ENCODE measurements around the gene GSTM2.
"Not testable (repeated sequence)": the region's sequence is repeated elsewhere in the genome, so short reads cannot be mapped to it uniquely, and the experiment has no call there.

Gene GSTM2

DNA sequence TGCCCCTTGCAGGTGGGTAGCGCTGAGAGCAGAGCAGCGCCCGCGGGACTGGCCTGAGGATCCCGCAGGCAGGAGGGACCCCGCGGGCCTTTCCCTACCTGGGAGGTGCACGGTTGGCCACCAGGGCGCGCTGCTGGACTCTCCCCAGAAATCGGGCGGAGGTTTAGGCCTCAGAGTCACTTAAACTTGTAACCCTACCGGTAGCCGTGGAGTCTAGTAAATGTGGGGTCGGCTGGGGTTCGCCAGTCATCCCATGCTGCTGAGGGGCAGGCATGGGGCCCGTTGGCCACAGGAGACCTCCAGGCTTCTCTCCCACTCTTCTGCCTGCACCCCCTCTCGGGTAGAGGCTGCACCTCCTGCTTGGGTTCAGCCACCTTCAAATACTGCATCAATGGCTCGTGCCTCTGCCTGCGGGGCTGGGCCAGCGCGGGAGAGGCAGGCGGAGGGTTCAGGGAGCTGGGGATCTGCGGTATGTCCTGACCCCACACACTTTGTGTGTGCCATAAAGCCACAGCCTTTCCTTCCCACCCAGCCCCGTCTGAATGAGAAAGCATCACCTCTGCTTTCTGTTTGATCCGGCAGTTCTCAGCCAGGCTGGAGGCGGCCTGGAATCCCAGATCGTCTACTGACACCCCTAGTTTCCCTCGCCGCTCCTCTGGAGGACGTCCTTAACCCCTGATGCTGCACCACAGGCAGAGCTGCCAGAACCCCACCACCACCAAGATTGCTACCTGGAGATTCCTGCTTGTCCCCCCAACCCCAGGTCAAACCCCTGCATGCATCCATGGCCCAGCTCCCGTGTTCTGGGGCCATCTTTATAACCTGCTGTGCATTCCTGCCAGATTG lies 24.2 kb upstream of the GSTM2 start:
- in situ Hi-C loops (cut with HindIII; ENCODE audit: low sequenced_read_pairs): loop anchor here (5.0 kb wide), 1 partner anchor 106 kb away; the partner anchor contains the start of gene GPR61

DNA sequence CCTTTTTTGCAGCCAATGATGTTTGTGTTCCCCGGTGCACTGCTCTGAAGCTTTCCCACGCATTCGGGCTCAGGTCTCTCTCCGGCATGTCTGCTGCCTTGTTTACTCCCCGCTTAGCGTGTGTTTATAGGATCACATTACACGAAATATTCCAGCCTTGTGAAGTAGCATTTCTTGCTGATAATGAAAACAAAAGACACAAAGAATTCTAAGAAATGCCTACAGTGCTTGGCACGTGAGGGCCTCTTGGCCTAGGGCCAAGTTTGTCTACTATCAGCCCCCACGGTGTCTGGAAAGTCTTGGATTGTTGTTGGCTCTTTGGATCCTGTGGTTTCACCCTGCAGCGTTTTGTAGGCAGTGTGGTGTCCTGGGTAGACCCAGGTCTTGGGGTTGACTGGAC lies 23.2 kb upstream of the GSTM2 start:
- in situ Hi-C loops (cut with HindIII; ENCODE audit: low sequenced_read_pairs): loop anchor here (5.0 kb wide), 2 partner anchors 83 to 107 kb away; partner anchors contain the start of gene GPR61

DNA sequence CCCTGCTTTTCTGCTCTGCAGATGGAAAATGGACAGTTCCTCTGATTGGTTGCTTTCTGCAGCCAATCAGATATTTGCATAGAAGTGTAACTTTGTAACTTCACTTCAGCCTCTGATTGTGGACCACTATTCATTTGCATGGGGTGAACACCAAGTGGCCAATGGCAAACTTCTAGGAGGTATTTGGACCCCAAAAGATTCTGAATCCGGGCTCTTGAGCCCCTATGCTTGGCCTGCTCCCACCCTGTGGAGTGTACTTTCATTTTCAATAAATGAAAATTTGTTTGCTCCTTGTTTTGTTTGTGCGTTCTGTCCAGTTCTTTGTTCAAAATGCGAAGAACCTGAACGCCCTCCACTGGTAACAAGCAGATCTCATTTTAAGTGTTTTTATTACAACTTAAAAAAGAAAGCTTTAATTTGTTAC lies 18.4 kb upstream of the GSTM2 start:
- in situ Hi-C loops (cut with HindIII; ENCODE audit: low sequenced_read_pairs): loop anchor here (5.0 kb wide), 1 partner anchor 78 kb away; no protein-coding TSS in a partner anchor

- in situ Hi-C loops (cut with HindIII; ENCODE audit: low sequenced_read_pairs): no loop called here
These were observed 17.2 kb upstream of the GSTM2 start for GRCh38 chr1:109650609-109651008.

DNA sequence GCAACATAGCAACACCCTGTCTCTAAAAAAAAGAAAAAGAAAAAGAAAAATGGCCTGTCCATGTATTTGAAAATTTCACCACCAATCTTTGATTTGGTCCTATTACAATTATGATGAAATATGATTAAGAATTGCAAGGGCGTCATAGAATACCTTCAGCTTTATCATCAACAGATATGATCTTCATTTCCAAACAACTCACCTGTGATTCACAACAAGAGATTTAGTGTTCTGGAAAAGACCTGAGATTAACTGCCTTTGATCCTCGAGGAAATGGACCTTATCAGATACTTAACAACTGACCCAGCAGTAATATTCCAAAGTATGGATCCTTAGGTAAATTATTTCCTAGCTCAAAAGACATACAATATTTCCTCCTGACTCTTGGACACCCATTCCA lies 15.5 kb upstream of the GSTM2 start:
- in situ Hi-C loops (cut with HindIII; ENCODE audit: low sequenced_read_pairs): no loop called here

DNA sequence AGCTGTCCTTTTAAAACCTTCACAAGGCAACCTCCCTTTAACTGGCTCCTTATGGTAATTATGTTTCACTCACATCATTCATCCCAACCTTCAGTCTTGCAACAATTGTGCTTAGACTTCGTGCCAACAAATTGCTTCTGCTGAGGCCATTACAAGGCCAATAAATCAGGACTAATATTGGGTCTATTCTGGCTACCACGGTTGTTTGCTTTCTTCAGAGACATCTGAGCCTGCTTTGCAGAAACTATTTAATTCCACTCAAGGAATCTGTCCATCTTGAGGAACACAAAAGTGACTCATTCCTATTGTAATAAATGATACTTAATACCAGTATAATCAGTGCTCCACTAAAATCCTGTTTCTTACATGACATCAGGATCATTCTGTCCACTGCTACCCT lies 14.6 kb upstream of the GSTM2 start:
- in situ Hi-C loops (cut with HindIII; ENCODE audit: low sequenced_read_pairs): no loop called here

GRCh38 chr1:109654519-109654918 lies 13.3 kb upstream of the GSTM2 start:
- in situ Hi-C loops (cut with HindIII; ENCODE audit: low sequenced_read_pairs): no loop called here

- in situ Hi-C loops (cut with HindIII; ENCODE audit: low sequenced_read_pairs): no loop called here
These were observed 12.0 kb upstream of the GSTM2 start, which contains the start of gene GSTM4 for GRCh38 chr1:109655615-109656519. Gene GSTM4 (plus strand): TSS chr1:109656099. CDS start chr1:109656390, 291 bp downstream.

GRCh38 chr1:109657395-109657794 lies 10.5 kb upstream of the GSTM2 start:
- in situ Hi-C loops (cut with HindIII; ENCODE audit: low sequenced_read_pairs): no loop called here

GRCh38 chr1:109657970-109658369 lies 9.9 kb upstream of the GSTM2 start:
- in situ Hi-C loops (cut with HindIII; ENCODE audit: low sequenced_read_pairs): no loop called here

DNA sequence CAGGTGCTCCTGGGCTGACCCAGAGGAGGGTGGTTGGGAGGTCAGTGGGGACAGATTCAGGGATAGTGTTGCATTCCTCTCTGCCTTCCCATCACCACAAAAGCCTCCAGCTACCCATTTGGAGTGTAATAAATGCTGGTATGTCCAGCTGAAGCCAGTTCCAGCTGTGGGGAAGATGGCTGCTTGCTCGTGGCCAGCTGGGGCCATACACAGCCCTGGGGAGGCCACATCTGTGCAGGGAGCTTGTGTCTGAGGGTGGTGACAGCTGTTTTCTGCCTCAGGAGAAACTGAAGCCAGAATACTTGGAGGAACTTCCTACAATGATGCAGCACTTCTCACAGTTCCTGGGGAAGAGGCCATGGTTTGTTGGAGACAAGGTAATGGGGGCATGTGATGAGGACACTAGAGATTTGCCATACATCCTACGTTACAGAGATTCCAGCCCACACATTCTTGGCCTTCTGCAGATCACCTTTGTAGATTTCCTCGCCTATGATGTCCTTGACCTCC lies 9.3 kb upstream of the GSTM2 start:
- in situ Hi-C loops (cut with HindIII; ENCODE audit: low sequenced_read_pairs): no loop called here

GRCh38 chr1:109659145-109659544 lies 8.7 kb upstream of the GSTM2 start:
- in situ Hi-C loops (cut with HindIII; ENCODE audit: low sequenced_read_pairs): no loop called here

DNA sequence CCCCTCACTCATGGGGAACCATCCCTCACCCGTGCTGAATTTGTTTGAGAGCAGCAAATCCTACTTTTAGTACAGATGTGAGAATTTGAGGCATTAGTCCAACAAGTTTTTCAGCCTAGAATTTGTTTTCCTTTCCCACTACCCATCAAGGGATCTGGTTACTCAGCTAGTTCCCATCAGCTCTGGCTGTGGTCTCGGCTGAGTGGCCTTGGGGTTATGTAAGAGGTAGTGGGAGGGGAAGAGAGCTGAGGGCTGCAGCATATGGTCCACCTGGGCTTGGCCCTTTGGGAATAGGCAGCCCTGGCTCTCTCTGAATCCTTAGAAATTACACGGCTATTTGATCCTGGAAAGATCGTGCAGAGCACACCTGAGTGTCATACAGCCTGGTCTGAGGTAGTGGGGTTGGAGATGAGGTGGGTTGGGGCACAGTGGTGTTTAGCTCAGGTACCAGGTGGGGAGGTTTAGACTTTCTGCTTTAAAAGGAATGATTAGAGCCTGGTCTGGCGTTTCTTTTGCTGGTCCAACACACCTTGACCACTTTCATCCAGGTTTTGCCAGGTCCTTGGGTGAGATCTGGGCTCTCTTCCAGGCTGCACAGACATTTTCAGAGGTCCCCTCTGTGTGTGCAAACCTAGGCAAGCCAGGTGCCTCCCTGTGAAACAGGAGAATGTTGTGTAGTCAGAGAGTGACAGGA lies 7.7 kb upstream of the GSTM2 start:
- in situ Hi-C loops (cut with HindIII; ENCODE audit: low sequenced_read_pairs): no loop called here

GRCh38 chr1:109660691-109661026 lies 7.2 kb upstream of the GSTM2 start:
- in situ Hi-C loops (cut with HindIII; ENCODE audit: low sequenced_read_pairs): not testable (repeated sequence)

- in situ Hi-C loops (cut with HindIII; ENCODE audit: low sequenced_read_pairs): no loop called here
These were observed 6.5 kb upstream of the GSTM2 start for GRCh38 chr1:109661391-109661790.

DNA sequence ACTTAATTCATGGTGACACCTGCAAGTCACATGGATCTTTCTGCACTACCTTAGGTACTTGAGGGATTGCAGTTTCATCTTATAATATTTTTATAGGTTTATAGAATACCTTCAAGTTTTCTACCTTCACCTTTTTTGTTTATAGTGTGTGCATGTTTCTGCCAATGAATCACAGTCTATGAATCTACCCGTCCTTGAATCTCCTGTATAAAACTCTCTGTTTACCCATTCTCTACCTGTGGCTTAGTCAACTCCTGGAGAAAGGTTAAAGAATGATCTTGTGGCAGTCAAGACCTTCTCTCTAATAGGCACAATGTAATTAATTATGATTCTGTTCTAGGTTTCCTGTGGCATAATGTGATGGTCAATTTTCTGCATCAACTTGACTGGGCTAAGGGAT lies 3.2 kb upstream of the GSTM2 start:
- in situ Hi-C loops (cut with HindIII; ENCODE audit: low sequenced_read_pairs): no loop called here

- in situ Hi-C loops (cut with HindIII; ENCODE audit: low sequenced_read_pairs): no loop called here
These were observed 392 bp downstream of the GSTM2 start for GRCh38 chr1:109668123-109668775.

DNA sequence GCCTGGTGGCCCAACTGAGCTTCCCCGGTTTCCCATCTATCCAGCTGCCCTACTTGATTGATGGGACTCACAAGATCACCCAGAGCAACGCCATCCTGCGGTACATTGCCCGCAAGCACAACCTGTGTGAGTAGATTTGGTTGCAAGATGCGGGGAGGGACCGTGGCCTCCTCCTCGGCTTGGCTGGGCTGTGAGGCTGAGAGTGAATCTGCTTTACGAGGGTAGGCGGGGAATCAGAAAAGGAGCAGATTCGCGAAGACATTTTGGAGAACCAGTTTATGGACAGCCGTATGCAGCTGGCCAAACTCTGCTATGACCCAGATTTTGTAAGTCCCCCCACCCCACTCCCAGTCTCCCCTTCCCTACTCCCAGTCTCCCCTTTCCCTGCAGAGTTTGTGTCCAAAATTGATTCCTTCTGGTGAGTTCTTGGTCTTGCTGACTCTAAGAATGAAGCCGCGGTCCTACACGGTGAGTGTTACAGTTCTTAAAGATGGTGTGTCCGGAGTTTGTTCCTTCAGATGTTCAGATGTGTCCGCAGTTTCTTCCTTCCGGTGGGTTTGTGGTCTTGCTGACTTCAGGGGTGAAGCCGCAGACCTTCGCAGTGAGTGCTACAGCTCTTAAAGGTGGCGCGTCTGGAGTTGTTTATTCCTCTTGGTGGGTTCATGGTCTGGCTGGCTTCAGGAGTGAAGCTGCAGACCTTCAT lies 1.5 kb downstream of the GSTM2 start:
- in situ Hi-C loops (cut with HindIII; ENCODE audit: low sequenced_read_pairs): no loop called here

GRCh38 chr1:109669949-109670302 lies 2.1 kb downstream of the GSTM2 start:
- in situ Hi-C loops (cut with HindIII; ENCODE audit: low sequenced_read_pairs): not testable (repeated sequence)

DNA sequence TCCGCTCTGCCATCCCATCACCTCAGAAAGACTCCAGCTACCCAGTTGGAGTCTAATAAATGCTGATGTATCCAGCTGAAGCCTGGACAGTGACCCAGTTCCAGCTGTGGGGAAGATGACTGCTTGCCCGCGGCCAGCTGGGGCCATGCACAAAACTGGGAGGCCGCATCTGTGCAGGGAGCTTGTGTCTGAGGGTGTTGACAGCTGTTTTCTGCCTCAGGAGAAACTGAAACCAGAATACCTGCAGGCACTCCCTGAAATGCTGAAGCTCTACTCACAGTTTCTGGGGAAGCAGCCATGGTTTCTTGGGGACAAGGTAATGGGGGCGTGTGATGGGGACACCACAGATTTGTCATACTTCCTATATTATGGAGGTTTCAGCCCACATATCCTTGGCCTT lies 3.2 kb downstream of the GSTM2 start:
- in situ Hi-C loops (cut with HindIII; ENCODE audit: low sequenced_read_pairs): no loop called here
